IPS-NIHi7 (cell line): ENCODE results near the gene TXNDC12.
"Not testable (repeated sequence)": the region's sequence is repeated elsewhere in the genome, so short reads cannot be mapped to it uniquely, and the experiment has no call there.

ENCODE experiments used
- DNase-seq: peaks from one replicate; pipeline ENCODE4 v3.0.0; 2012; ENCODE audit warnings: mixed read lengths; ENCODE audit errors: extremely low spot score

The TXNDC12 gene

GRCh38 chr1:52055066-52055865, at the start of gene TXNDC12:
TXNDC12 (minus strand) TSS chr1:52055191; CDS start chr1:52055096, 95 bp downstream.
- peak; percentile 86 for DNase-seq

DNA sequence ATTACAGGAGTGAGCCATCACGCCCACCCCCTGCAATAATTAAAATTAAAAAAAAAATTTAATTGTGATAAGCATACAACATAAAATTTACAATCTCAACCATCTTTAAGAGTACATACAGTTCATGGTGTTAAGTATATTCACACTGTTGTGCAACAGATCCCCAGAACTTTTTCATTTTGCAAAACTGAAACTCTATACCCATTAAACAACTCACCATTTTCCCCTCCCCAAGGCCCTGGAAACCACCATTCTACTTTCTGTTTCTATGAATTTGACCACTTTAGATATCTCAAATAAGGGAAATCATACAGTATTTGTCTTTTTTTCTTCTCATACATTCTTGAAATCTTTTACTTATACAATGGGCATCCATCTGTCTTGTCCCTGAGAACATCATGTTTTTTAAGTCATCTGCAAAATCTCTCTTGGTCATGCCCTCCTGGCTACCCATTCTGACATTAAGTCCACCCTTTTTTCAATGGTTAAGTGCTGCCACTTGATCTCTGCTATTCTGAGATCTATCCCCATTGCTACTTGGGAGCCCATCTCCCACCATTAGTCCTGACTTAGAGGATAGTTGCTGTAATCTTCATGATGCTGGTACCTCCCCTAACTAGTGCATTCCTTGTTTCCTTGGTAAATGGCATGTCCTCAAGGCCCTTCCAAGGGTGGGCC, 47.5 kb upstream of the TXNDC12 start:
- no peak for DNase-seq

DNA sequence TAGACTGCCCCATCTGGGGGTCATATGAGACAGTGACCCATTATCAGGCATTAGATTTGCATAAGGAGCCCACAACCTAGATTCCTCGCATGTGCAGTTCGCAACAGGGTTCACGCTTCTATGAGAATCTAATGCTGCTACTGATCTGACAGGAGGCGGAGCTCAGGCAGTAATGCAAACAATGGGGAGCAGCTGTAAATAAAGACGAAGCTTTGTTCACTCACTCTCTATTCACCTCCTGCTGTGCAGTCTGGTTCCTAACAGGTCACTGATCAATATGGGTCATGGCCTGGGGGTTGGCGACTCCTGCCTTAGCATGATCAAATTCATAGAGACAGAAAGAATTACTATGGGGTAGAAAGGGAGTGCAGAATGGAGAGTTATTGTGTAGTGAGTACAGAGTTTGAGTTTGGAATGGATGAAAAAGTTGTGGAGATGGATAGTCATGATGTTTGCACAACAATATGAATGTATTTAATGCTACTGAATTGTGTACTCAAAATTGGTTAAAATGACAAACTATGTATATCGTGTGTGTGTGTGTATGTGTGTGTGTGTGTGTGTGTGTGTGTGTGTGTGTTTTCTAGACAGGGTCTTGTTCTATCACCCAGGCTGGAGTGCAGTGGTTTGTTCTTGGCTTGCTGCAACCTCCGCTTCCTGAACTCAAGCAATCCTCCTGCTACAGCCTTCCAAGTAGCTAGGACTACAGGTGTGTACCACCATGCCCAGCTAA, 43.3 kb upstream of the TXNDC12 start:
- DNase-seq: no peak

DNA sequence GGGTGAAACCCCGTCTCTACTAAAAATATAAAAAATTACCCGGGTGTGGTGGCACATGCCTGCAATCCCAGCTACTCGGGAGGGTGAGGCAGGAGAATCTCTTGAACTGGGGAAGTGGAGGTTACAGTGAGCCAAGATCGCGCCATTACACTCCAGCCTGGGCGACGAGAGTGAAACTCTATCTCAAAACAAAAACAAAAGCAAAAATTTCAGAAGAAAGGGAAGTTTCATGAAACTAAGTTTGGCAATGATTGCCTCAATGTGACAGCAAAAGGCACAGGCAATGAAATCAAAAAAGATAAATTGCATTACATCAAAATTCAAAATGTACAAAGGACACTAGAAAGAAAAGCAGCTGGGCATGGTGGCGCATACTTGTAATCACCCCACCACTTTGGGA, 41.2 kb upstream of the TXNDC12 start:
- DNase-seq: no peak

DNA sequence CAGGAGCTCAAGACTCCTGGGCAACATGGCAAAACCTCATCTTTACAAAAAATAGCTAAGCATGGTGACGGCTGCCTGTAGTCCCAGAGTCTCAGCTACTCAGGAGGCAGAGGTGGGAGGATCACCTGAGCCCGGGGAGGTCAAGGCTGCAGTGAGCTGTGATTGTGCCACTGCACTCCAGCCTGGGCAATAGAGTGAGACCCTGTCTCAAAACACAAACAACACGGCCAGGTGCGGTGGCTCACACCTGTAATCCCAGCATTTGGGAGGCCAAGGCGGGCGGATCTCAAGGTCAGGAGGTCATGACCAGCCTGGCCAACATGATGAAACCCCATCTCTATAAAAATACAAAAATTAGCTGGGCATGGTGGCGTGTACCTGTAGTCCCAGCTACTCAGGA, 39.3 kb upstream of the TXNDC12 start:
- not testable (repeated sequence) for DNase-seq

DNA sequence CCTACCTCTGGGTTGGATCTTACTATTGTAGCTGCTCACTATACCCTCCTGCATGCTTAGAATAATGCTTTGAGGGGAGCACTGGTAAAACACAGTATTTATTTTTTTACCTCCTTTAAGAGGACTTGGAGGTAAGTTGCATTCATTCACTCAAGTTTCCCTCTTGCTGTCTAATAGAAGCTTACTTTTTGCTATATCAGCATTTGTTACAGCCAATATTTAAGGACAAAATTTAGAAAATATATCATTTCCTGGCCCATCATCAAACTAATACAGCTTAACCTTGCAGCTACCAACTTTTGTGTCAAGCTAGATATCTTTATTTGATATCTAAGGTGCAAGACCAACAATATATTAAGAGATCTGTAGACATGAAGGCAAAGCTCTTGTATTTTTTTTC, 32.9 kb upstream of the TXNDC12 start:
- DNase-seq: not testable (repeated sequence)

DNA sequence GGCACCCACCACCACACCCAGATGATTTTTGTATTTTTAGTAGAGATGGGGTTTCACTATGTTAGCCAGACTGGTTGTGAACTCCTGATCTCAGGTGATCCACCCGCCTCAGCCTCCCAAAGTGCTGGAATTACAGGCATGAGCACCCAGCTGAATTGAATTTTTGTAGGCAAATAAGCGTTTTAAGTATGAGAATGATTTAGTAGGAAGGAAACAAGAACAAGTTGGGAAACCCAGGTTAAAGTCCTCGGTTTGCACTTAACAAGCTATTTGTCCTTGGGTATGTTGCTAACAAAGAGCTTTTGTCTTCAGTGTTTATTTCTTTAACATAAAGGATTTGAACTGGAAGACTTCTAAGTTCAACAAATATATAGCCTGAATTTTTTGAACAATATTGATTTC, 25.0 kb upstream of the TXNDC12 start:
- no peak for DNase-seq

DNA sequence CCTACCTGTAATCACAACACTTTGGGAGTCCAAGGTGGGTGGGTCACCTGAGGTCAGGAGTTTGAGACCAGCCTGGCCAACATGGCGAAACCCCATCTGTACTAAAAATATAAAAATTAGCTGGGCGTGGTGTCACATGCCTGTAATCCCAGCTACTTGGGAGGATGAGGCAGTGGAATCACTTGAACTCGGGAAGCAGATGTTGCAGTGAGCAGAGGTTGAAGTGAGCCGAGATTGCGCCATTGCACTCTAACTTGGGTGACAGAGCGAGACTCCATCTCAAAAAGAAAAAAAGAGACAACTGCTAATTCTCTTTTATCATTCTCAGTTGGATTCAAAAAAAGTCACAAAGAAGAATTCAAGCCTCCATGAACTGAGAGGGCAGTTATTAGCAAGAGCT, 22.3 kb upstream of the TXNDC12 start:
- not testable (repeated sequence) for DNase-seq

DNA sequence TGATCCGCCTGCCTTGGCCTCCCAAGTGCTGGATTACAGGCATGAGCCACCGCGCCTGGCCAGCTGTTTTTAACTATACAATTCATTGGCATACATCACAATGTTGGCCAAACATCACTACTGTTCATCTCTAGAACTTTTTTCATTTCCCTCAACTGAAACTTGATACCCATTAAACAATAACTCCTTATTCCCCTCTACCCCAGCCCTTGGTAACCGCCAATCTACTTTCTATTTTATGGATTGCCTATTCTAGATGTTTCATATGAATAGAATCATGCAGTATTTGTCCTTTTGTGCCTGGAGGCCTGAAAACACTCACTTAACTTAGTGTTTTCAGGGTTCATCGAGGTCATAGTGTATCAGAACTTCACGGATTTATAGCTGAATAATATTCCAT, 17.3 kb upstream of the TXNDC12 start:
- DNase-seq: no peak

- no peak for DNase-seq
These were observed 15.7 kb upstream of the TXNDC12 start for GRCh38 chr1:52070704-52071103.

DNA sequence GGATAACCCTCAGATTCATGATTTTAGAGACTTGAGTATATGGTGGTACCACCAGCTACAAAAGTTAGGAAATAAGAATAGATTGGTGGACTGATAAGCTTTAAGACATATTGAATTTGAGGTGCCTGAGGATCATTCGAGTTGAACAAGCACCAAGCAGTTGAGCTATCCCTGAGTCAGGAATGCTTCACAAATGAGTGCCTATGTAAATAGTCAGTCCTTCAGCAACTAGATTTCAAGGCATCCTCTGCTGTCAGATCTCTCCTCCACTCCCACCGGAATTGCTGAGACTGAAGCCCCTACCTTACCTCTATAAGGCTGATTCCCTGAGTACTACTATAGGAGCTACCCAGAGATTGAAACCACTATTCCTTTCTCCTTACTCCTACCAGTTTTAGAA, 8.2 kb upstream of the TXNDC12 start:
- DNase-seq: no peak

- DNase-seq: no peak
These were observed 5.8 kb upstream of the TXNDC12 start for GRCh38 chr1:52060822-52061221.

DNA sequence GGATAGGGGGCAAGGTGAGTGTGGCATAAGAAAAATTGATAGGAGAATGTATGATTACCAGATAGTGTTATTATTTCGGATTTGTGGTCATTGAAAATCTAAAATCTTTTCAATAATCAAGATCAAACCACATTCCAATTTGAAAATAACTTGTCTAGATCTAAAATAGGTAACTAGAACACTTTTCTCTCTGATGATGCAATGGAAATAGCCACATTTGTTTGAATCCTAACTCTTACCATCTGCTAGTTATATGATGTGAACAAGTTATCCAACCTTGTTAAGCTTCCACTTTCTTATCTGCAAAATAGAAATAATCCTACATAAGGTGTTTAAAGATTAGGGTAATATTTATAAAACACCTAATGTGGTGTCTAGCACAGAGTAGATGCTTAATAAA, 4.9 kb upstream of the TXNDC12 start:
- DNase-seq: no peak

DNA sequence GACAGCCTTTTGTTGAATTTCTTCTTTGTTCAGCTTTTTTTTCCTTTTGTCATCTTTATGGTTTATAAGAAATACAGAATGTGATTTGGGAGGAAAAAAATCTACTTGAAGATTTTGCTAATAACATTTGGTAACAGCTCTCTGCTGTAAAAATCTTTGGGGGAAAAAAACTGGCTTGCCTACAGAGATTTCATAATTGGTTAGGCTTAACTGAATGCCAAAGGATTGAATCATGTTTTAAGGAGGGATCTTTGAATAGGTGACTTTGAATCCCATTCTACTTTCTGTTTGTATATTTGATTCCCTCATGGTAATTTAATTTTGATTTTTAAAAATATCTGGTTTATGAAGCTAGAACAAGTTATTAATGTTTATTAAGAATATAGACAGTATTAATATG, 4.3 kb upstream of the TXNDC12 start:
- DNase-seq: no peak

DNA sequence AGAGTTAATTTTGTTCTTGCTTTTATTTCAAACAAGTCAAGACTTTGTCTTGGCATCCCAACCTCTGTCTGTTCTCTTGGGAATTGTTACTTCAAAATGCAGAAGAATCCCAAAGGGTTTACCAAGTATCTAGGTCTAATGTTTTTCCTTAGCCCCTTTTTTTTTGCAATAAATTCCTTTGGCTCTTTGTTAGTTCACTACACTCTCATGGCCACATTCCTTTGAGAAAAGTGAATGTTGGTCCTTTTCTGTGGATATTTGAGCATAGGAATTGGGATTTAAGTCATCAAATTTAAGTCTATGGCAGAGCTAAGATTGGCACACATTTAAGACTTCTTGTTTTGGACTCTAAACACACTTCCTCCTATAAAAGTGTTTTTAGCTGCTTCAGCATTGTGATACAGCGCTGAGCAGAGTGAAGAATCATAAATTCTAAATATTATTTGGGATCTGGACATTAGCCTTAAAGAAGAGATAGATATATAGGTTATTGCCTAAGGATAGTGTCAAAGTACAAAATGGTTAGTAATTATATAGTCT, 3.0 kb upstream of the TXNDC12 start:
- no peak for DNase-seq

DNA sequence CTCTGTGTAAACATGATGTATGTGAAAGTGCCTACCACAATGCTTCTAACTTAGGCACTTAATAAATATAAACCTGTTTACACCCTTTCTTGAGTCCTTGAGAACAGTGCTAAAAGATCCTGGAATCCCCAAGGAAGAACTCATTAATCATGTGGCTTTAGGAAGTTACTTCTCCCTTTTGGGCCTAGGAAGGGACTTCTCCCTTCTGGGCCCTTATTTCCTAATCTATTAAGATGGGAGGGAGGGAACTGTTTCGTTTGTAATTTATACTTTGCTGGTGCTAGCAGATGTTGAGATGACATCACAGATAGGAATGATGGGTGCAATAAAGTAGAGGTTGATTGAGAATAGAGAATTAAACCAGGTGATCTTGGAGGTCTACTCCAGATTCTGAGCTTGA, 2.3 kb upstream of the TXNDC12 start:
- DNase-seq: no peak

GRCh38 chr1:52056937-52057231, 1.9 kb upstream of the TXNDC12 start:
- DNase-seq: no peak

DNA sequence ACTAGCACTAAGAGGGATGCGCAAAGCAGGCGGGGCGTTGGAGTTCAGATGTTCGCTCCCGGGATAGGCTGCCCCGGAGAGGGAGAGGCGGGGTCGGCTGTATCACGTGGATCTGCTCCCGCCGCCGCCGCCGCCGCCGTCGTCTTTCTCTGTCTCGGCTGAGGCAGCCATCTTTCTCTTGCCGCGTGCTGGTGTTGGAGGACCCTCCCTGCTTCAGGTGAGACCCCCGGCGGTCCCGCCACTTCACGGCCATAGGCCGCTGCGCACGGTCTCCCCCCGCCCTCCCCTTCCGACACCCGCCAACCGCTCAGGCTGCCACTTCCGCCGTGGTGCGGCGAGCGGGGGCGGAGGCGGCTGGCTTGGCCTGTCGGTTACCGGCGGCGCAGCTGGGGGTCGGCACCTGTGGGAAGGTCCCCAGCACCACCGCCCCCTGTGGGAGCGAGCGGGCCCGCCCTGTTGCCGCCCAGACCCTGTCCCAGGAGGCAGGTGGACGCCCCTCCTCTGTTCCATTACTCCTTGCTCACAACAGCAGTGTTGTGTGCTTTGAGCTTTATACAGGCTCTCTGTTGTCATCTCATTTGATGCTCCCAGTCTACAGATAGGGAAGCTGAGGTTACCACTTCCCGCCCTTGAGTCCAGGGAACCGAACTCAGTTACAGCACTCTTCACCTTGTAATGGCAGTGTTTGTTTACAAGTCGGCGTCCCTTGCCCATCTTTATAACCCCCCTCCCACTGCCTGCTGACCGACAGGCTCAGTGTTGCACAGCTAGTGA, 1.4 kb upstream of the TXNDC12 start, which contains the start of gene BTF3L4:
BTF3L4 (plus strand) TSS at position 133 of the 774 bp plus-strand sequence. CDS start 3,553 bp downstream, outside the sequence.
- peak; percentile 95 for DNase-seq

DNA sequence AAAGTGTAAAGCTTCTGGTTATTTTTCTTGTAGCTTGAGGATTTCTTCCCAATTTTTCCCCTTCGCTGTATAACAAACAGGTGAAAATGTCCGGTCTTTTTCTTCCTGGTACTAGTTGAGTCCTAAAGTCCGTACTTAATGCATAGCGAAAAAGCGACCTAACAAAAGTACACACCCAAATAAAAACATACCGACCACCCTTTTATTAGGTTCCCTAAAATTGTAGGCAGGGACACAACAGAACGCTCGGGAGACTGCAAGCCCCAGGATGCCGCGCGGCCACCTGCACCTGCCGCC, 823 bp upstream of the TXNDC12 start:
- no peak for DNase-seq

- no peak for DNase-seq
These were observed 410 bp downstream of the TXNDC12 start for GRCh38 chr1:52054496-52055065.

GRCh38 chr1:52053862-52054261, 1.1 kb downstream of the TXNDC12 start:
- DNase-seq: no peak

DNA sequence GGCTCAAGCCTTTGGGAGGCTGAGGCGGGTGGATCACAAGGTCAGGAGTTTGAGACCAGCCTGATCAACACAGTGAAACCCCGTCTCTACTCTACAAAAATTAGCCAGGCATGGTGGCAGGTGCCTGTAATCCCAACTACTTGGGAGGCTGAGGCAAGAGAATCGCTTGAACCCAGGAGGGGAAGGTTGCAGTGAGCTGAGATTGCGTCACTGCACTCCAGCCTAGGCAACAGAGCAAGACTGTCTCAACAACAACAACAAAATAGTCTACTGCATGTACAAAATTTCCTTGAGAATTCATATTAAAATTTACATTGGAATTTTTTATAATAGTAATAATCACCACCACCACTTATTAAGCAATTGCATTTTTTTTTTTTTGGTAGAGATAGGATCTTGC, 5.7 kb downstream of the TXNDC12 start:
- not testable (repeated sequence) for DNase-seq
